ENCODE results near the gene GFER. TPM values are rescaled to one million over a fixed set of nuclear protein-coding genes. Genes with fewer than 3 reads are reported as not detected.
A peak's percentile ranks its signal among the peaks of the same experiment; 100 is the strongest.

The GFER gene
- total and polyA plus RNA-seq, 2 experiments from 2014 or later, result 46.9 to 53.5 TPM

- no peaks in the 10 kb centered on the region for H3K9me3 ChIP-seq (ENCODE audit: low read depth)
- DNase-seq (ENCODE audit: low read depth in 1 of 2, low spot score in 1 of 2), result peak in 1 of 2 donors; percentile 11
- H3K4me1 ChIP-seq (ENCODE audit: low read depth), result peaks cover 11% of the 10 kb centered on the region
- H3K36me3 ChIP-seq, result no peaks in the 10 kb centered on the region
- H3K27me3 ChIP-seq, result peaks cover 30% of the 10 kb centered on the region
- H3K4me3 ChIP-seq, result no peak overlapping the region
- no peak for TF ChIP-seq CTCF (IDR thresholded peaks at IDR 0.05; ENCODE audit: low read depth, low read length)
- no peak overlapping the region for H3K27ac ChIP-seq
Measured at GRCh38 chr16:2015117-2015946, 31.3 kb downstream of the GFER start.

- Histone ChIP-seq H3K9me3 (ENCODE audit: low read depth) (no peaks in the 10 kb centered on the region), H3K27me3 (peaks cover 35% of the 10 kb centered on the region), H3K27ac (no peak overlapping the region), H3K36me3 (no peaks in the 10 kb centered on the region), H3K4me1 (ENCODE audit: low read depth) (peaks cover 12% of the 10 kb centered on the region), H3K4me3 (no peak overlapping the region)
- TF ChIP-seq CTCF (IDR thresholded peaks at IDR 0.05; ENCODE audit: low read depth, low read length), result no peak
- DNase-seq (ENCODE audit: low read depth in 1 of 2, low spot score in 1 of 2), result no peak
Measured at GRCh38 chr16:2015947-2016208, 31.9 kb downstream of the GFER start.

- TF ChIP-seq CTCF (IDR thresholded peaks at IDR 0.05; ENCODE audit: low read depth, low read length), result peak; percentile 50
- no peaks in the 10 kb centered on the region for H3K9me3 ChIP-seq (ENCODE audit: low read depth)
- no peak overlapping the region for H3K4me3 ChIP-seq
- DNase-seq (ENCODE audit: low read depth in 1 of 2, low spot score in 1 of 2), result no peak
- no peak overlapping the region for H3K27ac ChIP-seq
- H3K27me3 ChIP-seq, result peaks cover 41% of the 10 kb centered on the region
- H3K36me3 ChIP-seq, result no peaks in the 10 kb centered on the region
- H3K4me1 ChIP-seq (ENCODE audit: low read depth), result peaks cover 12% of the 10 kb centered on the region
Measured at GRCh38 chr16:2016407-2016922, 32.5 kb downstream of the GFER start.

GRCh38 chr16:2019518-2019920, 35.5 kb downstream of the GFER start, which contains the start of gene NPW:
Gene NPW (plus strand): TSS chr16:2019785.
- Histone ChIP-seq H3K27me3 (peaks cover 44% of the 10 kb centered on the region), H3K4me1 (ENCODE audit: low read depth) (peaks cover 12% of the 10 kb centered on the region), H3K36me3 (no peaks in the 10 kb centered on the region), H3K9me3 (ENCODE audit: low read depth) (no peaks in the 10 kb centered on the region), H3K4me3 (peak within 1 kb of the TSS; percentile 7), H3K27ac (no peak within 1 kb of the TSS)
- TF ChIP-seq CTCF (IDR thresholded peaks at IDR 0.05; ENCODE audit: low read depth, low read length), result no peak
- DNase-seq (ENCODE audit: low read depth in 1 of 2, low spot score in 1 of 2), result no peak

- H3K27me3 ChIP-seq, result peaks cover 44% of the 10 kb centered on the region
- H3K9me3 ChIP-seq (ENCODE audit: low read depth), result no peaks in the 10 kb centered on the region
- no peak for TF ChIP-seq CTCF (IDR thresholded peaks at IDR 0.05; ENCODE audit: low read depth, low read length)
- H3K36me3 ChIP-seq, result no peaks in the 10 kb centered on the region
- DNase-seq (ENCODE audit: low read depth in 1 of 2, low spot score in 1 of 2), result peak in 1 of 2 donors; percentile 43
- peaks cover 12% of the 10 kb centered on the region for H3K4me1 ChIP-seq (ENCODE audit: low read depth)
- peak overlapping the region; percentile 7 for H3K4me3 ChIP-seq
- H3K27ac ChIP-seq, result no peak overlapping the region
Measured at GRCh38 chr16:2019921-2020831, 36.2 kb downstream of the GFER start.

Measured in cardiac muscle cell (in vitro differentiated cells and primary cell).